Neuron (in vitro differentiated cells): Measurements from ENCODE around the gene CUTA.
"Not testable (repeated sequence)": the region's sequence is repeated elsewhere in the genome, so short reads cannot be mapped to it uniquely, and the experiment has no call there.

Experiments
- H2AFZ ChIP-seq: one replicate; pipeline ENCODE4 v1.6.1; 2013; ENCODE audit warnings: low read depth, mild to moderate bottlenecking, inconsistent platforms, low read length, moderate library complexity
- H3K27me3 ChIP-seq: one replicate; pipeline ENCODE4 v1.6.1; 2013; ENCODE audit warnings: low read length; ENCODE audit not compliant: insufficient read depth
- H3K36me3 ChIP-seq: one replicate; pipeline ENCODE4 v1.6.1; 2013; ENCODE audit warnings: low read length; ENCODE audit not compliant: insufficient read depth
- H3K4me1 ChIP-seq: one replicate; pipeline ENCODE4 v1.6.1; 2013; ENCODE audit warnings: low read length; ENCODE audit not compliant: insufficient read depth
- H3K4me3 ChIP-seq: 2 replicates; pipeline ENCODE4 v1.5.1; 2013; ENCODE audit warnings: mild to moderate bottlenecking, low read length, moderate library complexity
- H3K9me3 ChIP-seq: one replicate; pipeline ENCODE4 v1.6.1; 2013; ENCODE audit warnings: low read length

The CUTA gene

GRCh38 chr6:33413241-33414120, 4.4 kb downstream of the CUTA start:
- H3K27me3 ChIP-seq, result no peaks in the 10 kb centered on the region
- no peaks in the 10 kb centered on the region for H3K9me3 ChIP-seq
- H3K4me1 ChIP-seq, result peaks cover 28% of the 10 kb centered on the region

DNA sequence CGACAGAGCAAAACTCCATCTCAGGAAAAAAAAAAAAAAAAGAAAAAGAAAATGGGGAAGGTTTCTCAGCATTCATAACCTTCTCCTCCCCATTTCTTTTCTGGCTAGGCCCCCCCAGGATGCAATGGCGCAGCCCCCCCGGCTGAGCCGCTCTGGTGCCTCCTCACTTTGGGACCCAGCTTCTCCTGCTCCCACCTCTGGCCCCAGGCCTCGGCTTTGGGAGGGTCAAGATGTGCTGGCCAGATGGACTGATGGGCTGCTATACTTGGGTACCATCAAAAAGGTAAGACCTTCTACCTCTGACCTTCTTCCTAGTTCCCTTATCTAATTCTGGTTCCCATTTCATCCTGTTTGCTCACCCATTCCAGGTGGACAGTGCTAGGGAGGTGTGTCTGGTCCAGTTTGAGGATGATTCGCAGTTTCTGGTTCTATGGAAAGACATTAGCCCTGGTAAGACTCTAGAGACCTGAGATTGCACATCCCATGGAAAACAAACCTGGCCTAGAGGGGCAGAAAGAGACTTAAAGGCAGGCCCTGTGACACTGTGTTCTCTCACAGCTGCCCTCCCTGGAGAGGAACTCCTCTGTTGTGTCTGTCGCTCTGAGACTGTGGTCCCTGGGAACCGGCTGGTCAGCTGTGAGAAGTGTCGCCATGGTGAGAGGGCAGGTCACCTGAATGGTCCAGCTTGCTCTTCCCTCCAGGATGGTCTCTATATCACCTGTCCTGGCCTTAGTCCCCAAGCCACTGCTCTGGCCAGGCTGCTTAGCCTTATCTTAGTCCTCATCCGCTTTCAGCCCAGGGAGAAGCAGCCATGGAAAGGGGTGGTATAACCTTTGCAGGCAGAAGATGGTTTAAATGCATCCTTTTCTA, 5.5 kb downstream of the CUTA start:
- Histone ChIP-seq H3K4me3 (no peak overlapping the region), H3K9me3 (no peaks in the 10 kb centered on the region), H3K27me3 (no peaks in the 10 kb centered on the region), H3K36me3 (peaks cover 35% of the 10 kb centered on the region), H3K4me1 (peaks cover 26% of the 10 kb centered on the region), H2AFZ (no peak overlapping the region)

More at GRCh38 chr6:33413241-33414120, 4.4 kb downstream of the CUTA start:
- Histone ChIP-seq H3K36me3 (peaks cover 29% of the 10 kb centered on the region), H3K4me3 (no peak overlapping the region), H2AFZ (no peak overlapping the region)

DNA sequence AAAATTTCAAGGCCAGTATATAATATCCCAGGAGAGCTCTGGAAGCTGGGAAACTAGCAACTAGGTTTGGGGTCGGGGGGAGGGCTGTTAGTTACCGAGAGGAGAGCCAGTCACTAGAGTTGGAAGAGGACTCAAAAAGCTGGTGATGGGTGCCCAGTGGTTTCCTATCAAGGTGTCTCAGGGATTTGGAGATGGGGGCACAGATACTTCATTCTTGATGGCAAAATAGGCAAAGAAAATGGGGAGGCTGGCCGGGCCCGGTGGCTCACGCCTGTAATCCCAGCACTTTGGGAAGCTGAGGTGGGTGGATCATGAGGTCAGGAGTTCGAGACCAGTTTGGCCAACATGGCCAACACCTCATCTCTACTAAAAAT, 6.3 kb downstream of the CUTA start:
- peak overlapping the region; percentile 78 for H3K4me3 ChIP-seq
- H3K9me3 ChIP-seq, result no peaks in the 10 kb centered on the region
- no peak overlapping the region for H2AFZ ChIP-seq
- H3K4me1 ChIP-seq, result peaks cover 19% of the 10 kb centered on the region
- no peaks in the 10 kb centered on the region for H3K27me3 ChIP-seq
- peaks cover 42% of the 10 kb centered on the region for H3K36me3 ChIP-seq

- Histone ChIP-seq H3K9me3 (no peaks in the 10 kb centered on the region), H2AFZ (peak within 1 kb of the TSS; percentile 28), H3K36me3 (peaks cover 47% of the 10 kb centered on the region), H3K4me1 (peaks cover 12% of the 10 kb centered on the region), H3K27me3 (no peaks in the 10 kb centered on the region), H3K4me3 (peak within 1 kb of the TSS; percentile 78)
Measured at GRCh38 chr6:33410711-33411631, 6.9 kb downstream of the CUTA start, which contains the start of gene PHF1. Gene PHF1, plus strand, starts transcription at chr6:33411014. Its CDS starts 1,250 bp downstream, at chr6:33412264.

- no peaks in the 10 kb centered on the region for H3K9me3 ChIP-seq
- peaks cover 8% of the 10 kb centered on the region for H3K4me1 ChIP-seq
- H2AFZ ChIP-seq, result peak overlapping the region; percentile 28
- H3K4me3 ChIP-seq, result peak overlapping the region; percentile 78
- H3K27me3 ChIP-seq, result no peaks in the 10 kb centered on the region
- peaks cover 47% of the 10 kb centered on the region for H3K36me3 ChIP-seq
Measured at GRCh38 chr6:33410050-33410710, 7.7 kb downstream of the CUTA start.

DNA sequence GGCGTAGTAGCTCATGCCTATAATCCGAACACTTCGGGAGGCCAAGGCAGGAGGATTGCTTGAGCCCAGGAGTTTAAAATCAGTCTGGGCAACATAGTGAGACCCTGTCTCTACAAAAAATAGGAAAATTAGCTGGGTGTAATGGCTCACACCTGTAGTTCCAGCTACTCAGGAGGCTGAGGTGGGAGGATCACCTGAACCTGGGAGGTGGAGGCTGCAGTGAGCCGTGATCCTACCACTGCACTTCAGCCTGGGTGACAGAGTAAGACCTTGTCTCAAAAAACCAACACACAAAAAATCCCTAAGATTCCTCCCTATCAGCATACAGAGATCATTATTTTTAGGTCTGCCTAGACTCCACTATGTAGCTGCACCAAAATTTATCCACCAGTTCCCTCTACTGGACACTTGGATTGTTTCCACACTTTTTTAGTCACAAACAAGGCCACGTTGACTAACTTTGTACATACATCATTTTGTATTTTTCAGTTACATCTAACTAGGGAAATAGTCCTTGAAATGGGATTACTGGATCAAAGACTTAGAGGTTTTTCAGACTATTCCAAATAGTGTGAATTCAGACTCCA, 10.7 kb downstream of the CUTA start:
- H3K27me3 ChIP-seq, result no peaks in the 10 kb centered on the region
- no peak overlapping the region for H2AFZ ChIP-seq
- H3K36me3 ChIP-seq, result peaks cover 51% of the 10 kb centered on the region
- H3K4me1 ChIP-seq, result peaks cover 6% of the 10 kb centered on the region
- no peaks in the 10 kb centered on the region for H3K9me3 ChIP-seq
- H3K4me3 ChIP-seq, result no peak overlapping the region

DNA sequence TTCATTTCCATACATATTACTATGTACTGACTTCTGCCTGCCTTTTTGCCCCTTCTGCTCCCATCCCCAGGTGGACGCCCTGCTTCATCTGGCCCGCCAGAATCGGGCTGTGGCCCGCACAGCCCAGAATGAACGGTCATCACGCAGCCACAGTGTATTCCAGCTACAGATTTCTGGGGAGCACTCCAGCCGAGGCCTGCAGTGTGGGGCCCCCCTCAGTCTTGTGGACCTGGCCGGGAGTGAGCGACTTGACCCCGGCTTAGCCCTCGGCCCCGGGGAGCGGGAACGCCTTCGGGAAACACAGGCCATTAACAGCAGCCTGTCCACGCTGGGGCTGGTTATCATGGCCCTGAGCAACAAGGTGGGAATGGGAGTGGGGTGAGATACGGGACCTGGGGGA, 11.8 kb downstream of the CUTA start:
- H3K4me3 ChIP-seq, result no peak overlapping the region
- H3K27me3 ChIP-seq, result no peaks in the 10 kb centered on the region
- H3K36me3 ChIP-seq, result peaks cover 59% of the 10 kb centered on the region
- H3K9me3 ChIP-seq, result no peaks in the 10 kb centered on the region
- H2AFZ ChIP-seq, result no peak overlapping the region
- peaks cover 3% of the 10 kb centered on the region for H3K4me1 ChIP-seq

DNA sequence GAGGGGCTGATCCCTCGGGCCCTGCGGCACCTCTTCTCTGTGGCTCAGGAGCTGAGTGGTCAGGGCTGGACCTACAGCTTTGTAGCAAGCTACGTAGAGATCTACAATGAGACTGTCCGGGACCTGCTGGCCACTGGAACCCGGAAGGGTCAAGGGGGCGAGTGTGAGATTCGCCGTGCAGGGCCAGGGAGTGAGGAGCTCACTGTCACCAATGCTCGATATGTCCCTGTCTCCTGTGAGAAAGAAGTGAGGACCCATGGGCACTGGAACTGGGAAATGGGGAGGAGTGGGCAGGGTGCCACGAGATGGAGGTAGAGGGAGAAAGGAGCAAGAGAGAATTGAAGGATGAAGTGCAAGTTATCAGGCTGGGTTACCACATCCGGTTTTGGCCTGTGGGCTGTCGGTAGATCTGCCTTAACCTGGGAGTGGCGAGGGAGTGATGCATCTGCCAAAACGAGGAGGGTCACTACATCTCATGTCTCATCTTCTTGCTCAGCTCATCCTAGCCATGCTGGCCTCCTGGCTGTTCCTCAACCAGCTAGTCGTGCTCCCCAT, 12.4 kb downstream of the CUTA start:
- peaks cover 3% of the 10 kb centered on the region for H3K4me1 ChIP-seq
- no peak overlapping the region for H2AFZ ChIP-seq
- peaks cover 63% of the 10 kb centered on the region for H3K36me3 ChIP-seq
- no peak overlapping the region for H3K4me3 ChIP-seq
- H3K9me3 ChIP-seq, result no peaks in the 10 kb centered on the region
- no peaks in the 10 kb centered on the region for H3K27me3 ChIP-seq

GRCh38 chr6:33404884-33405283, 13.0 kb downstream of the CUTA start:
- Histone ChIP-seq H3K4me3 (no peak overlapping the region), H3K36me3 (peaks cover 66% of the 10 kb centered on the region), H3K9me3 (no peaks in the 10 kb centered on the region), H3K27me3 (no peaks in the 10 kb centered on the region), H3K4me1 (peaks cover 3% of the 10 kb centered on the region), H2AFZ (no peak overlapping the region)

DNA sequence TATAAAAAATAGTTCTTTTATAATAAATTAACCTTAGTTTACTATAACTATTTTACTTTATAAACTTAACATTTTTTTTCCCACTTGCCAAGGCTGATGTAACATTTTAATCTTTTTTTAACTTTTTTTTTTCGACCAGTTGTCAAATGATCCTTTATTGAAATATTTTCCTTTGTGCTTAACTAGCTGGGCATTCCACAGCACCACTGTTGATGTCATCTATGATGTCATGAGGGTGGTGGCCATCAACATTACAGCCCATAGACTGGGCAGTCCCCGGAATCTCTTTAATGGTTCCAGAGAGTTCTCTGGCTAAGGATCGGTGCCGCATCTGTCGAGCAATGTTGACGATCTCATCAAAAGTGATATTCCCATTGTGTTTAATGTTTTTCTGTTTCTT, 18.0 kb downstream of the CUTA start:
- not testable (repeated sequence) for H2AFZ ChIP-seq, H3K4me3 ChIP-seq, H3K9me3 ChIP-seq, H3K4me1 ChIP-seq, H3K27me3 ChIP-seq
- H3K36me3 ChIP-seq, result peaks cover 62% of the 10 kb centered on the region

DNA sequence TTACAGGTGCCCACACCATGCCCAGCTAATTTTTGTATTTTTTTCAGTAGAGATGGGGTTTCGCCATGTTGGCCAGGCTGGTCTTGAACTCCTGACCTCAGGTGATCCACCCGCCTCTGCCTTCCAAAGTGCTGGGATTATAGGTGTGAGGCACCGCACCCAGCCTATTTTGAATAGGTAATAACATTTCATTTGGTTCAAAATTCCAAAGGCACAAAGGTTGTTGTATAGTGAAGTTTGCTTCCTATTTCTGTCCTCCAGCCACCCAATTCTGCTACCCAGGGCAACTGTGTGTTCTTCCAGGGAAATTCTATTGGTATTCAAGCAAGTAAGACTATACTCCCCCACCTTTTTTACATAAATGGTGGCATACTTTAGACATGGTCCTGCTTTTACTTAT, 19.3 kb downstream of the CUTA start:
- H3K4me1 ChIP-seq, H3K27me3 ChIP-seq, H3K4me3 ChIP-seq, H3K9me3 ChIP-seq, H2AFZ ChIP-seq: not testable (repeated sequence)
- peaks cover 52% of the 10 kb centered on the region for H3K36me3 ChIP-seq

GRCh38 chr6:33397541-33397940, 20.4 kb downstream of the CUTA start:
- H3K9me3 ChIP-seq, result no peaks in the 10 kb centered on the region
- H3K4me1 ChIP-seq, result peaks cover 14% of the 10 kb centered on the region
- peaks cover 44% of the 10 kb centered on the region for H3K36me3 ChIP-seq
- H3K4me3 ChIP-seq, result no peak overlapping the region
- H3K27me3 ChIP-seq, result no peaks in the 10 kb centered on the region
- H2AFZ ChIP-seq, result no peak overlapping the region
